HG03108 (cell line): ENCODE data around the gene POGLUT3.

Experiments
- ATAC-seq: cut with Tn5 transposase; IDR thresholded peaks from one replicate; pipeline ENCODE4 v1.9.1; 2021; ENCODE audit warnings: moderate library complexity; ENCODE audit not compliant: unreplicated experiment

The POGLUT3 gene

GRCh38 chr11:108498046-108498815 lies at the start of gene POGLUT3:
Gene POGLUT3 (minus strand): TSS chr11:108498384. CDS start chr11:108498366, 18 bp downstream.
- ATAC-seq, result peak; percentile 55

GRCh38 chr11:108545909-108546501 lies 47.8 kb upstream of the POGLUT3 start:
- ATAC-seq, result no peak

GRCh38 chr11:108543316-108543964 lies 45.3 kb upstream of the POGLUT3 start:
- ATAC-seq, result no peak

GRCh38 chr11:108541531-108541930 lies 43.3 kb upstream of the POGLUT3 start:
- ATAC-seq, result no peak

GRCh38 chr11:108538502-108538901 lies 40.3 kb upstream of the POGLUT3 start:
- ATAC-seq, result no peak

GRCh38 chr11:108538022-108538424 lies 39.8 kb upstream of the POGLUT3 start:
- ATAC-seq, result no peak

GRCh38 chr11:108536783-108537182 lies 38.6 kb upstream of the POGLUT3 start:
- ATAC-seq, result no peak

- no peak for ATAC-seq
These were observed 37.3 kb upstream of the POGLUT3 start for GRCh38 chr11:108535384-108535955.

GRCh38 chr11:108534274-108534882 lies 36.2 kb upstream of the POGLUT3 start:
- ATAC-seq, result no peak

GRCh38 chr11:108530426-108530825 lies 32.2 kb upstream of the POGLUT3 start:
- no peak for ATAC-seq

- ATAC-seq, result no peak
These were observed 29.2 kb upstream of the POGLUT3 start for GRCh38 chr11:108527382-108527781.

GRCh38 chr11:108525161-108525560 lies 27.0 kb upstream of the POGLUT3 start:
- ATAC-seq, result no peak

- no peak for ATAC-seq
These were observed 26.2 kb upstream of the POGLUT3 start for GRCh38 chr11:108524422-108524821.

- no peak for ATAC-seq
These were observed 24.1 kb upstream of the POGLUT3 start for GRCh38 chr11:108522318-108522717.

- no peak for ATAC-seq
These were observed 20.4 kb upstream of the POGLUT3 start for GRCh38 chr11:108518581-108518980.

GRCh38 chr11:108516125-108516524 lies 17.9 kb upstream of the POGLUT3 start:
- ATAC-seq, result no peak

GRCh38 chr11:108512708-108513107 lies 14.5 kb upstream of the POGLUT3 start:
- no peak for ATAC-seq

- no peak for ATAC-seq
These were observed 13.8 kb upstream of the POGLUT3 start for GRCh38 chr11:108511851-108512474.

- no peak for ATAC-seq
These were observed 10.7 kb upstream of the POGLUT3 start for GRCh38 chr11:108508653-108509593.

- ATAC-seq, result no peak
These were observed 3.2 kb upstream of the POGLUT3 start for GRCh38 chr11:108501396-108501795.
